ENCODE measurements around the gene AMBP.

AMBP gene

GRCh38 chr9:114029311-114030170 is 48.6 kb downstream of the AMBP start:
- no peak for DNase-seq

DNA sequence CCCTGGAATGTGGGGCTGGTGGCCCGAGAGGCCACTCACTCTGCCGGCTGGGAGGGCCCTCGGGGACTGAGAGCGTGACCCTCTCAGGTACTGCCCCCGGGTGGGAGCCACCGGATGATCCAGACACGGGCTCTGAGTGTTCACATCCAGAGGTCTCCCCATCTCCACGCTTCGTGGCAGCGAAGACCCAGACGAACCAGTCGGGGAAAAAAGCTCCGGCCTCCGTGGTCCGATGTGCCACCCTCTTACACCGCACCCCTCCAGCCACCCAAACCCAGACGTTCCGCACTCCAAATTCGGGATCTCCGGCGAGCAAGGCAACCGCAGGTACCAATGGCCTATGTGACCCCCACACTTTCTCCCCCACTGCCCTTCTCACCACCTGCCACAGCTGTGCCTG is 49.5 kb downstream of the AMBP start:
- DNase-seq, result no peak

GRCh38 chr9:114027863-114028465 is 50.1 kb downstream of the AMBP start:
- DNase-seq, result no peak

DNA sequence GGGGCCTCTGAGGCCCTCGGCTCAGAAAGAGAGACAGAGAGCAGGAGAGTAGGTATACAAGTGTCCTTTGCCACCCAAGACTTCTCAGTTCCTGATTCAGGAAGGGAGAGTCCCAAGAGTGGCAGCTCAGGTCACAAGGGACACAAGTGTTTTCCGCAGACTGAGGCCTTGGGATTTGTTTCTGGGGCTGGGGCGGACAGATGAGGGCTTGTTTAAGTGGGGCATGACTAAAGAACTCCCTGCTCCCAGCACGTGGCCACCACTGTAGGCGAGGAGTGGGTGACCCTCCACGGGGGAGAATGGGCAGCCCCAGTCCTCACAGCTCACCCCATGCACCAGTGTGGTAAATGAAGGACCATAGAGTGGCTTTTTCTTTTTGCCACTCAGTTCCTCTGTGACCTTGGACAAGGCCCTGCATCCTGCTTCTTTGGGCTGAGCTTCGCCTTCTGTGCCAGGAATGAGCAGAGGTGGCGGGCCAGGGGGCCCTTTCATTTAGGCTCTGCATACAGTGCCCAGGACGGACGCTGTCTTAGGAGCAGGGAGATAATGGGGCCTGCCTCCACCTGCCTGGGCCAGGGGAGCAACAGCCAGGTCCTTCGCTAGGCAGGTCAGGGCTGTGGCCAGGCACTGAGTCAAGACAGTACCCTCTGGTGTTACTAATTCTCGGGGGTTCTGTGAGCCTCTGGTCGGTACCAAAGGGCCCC is 50.8 kb downstream of the AMBP start:
- no peak for DNase-seq

GRCh38 chr9:114026335-114026734 is 51.8 kb downstream of the AMBP start:
- DNase-seq, result no peak

DNA sequence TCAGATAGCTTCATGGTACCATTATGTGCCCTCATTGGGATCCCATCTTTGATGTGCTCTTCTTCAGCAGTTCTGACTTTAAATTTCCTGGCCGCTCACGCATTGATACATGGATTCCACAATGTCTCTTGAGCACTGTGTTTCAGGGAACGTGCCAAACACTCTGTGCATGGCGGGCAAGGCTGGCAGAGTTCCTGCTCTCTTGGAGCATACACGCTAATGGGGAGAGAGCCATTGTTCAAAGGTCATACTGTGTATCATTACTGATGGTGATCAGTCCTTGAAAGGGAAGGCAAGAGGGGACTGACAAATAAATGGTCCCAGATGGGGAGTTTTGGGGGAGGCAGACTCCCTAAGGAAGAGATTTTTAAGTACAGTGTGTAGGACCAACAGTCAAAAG is 52.3 kb downstream of the AMBP start:
- DNase-seq, result no peak

DNA sequence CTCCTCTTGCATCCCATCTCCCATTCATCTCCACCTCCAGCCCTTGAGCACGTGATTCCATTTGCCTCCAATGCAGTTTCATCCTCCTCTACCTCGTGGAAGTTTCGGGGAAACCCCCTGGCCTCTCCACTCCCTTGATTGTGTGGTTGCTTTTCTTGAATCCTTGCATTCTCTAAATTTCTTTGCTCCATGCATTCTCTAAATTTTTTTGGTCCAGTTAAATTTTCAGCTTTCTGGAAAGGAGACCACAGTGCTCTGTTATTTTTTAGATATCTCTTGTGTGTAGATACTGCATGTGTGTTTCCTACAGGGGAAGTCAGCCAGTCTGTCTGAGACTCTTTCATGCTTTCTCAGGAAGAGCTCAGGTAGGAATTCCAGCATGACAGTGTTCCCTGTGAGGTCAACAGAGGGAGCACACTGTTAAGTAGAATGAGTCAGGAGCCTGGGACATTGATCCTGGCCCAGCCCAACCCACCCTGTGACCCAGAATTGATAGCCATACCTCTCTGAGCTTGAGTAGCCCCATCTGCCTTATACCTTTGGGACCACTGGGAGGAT is 52.8 kb downstream of the AMBP start:
- no peak for DNase-seq

GRCh38 chr9:114023961-114024360 is 54.1 kb downstream of the AMBP start:
- no peak for DNase-seq

DNA sequence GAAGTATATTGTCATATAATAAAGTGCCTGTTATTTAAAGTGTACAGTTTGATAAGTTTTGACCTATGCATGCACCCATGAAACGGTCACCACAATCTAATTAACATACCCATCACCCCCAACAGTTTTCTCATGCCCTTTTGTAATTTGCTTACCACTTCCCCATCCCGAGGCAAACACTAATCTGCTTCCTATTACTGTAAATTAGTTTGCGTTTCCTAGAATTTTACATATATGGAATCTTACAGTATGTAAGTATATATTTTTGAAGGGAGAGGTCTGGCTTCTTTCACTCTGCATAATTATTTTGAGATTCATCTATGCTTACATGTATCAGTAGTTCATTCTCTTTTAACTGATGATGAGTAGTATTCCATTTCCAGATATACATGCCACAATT is 56.5 kb downstream of the AMBP start:
- no peak for DNase-seq

GRCh38 chr9:114017741-114018715 is 60.1 kb downstream of the AMBP start:
- DNase-seq, result no peak

GRCh38 chr9:114016629-114017423 is 61.3 kb downstream of the AMBP start:
- DNase-seq, result no peak

- no peak for DNase-seq
Observed at GRCh38 chr9:114016101-114016500, 62.0 kb downstream of the AMBP start.

DNA sequence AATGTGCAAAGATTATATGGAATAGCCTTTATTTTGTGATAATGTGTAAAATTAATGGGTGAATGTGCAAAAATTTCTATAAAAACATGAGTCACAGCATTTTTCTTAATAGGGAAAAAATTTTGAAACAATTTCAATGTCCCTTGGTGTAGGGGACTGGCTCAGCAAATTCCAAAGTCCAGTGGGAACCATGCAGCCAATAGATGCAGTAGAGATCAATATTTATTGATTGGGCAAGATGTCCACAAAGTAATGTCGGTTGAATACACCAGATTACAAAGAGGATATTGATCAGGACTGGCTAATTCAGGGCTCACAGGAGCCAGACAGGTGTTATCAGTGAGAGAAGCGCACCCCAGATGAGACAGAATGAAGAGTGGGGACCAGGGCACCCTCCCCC is 62.5 kb downstream of the AMBP start:
- no peak for DNase-seq

- DNase-seq, result no peak
Observed at GRCh38 chr9:114014044-114014443, 64.1 kb downstream of the AMBP start.

DNA sequence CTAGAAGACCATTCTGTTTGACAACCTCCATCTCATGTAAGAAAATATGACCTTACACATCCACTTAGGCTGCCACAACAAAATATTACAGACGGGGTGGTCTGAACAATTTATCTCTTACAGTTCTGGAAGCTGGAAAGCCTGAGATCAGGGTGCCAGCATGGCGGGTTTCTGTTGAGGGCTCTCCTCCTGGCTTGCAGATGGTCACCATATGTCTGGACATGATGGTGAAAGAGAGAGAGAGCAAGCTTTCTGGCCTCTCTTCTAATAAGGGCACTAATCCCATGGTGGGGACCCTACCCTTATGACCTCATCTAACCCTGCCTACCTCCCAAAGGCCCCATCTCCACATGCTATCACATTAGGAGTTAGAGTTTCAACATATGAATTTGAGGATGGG is 66.0 kb downstream of the AMBP start:
- DNase-seq, result no peak

GRCh38 chr9:114011313-114011712 is 66.8 kb downstream of the AMBP start:
- DNase-seq, result no peak
